GM19395 (cell line): ENCODE results near the gene ESRRA.

Experiments used
- ATAC-seq: cut with Tn5 transposase; IDR thresholded peaks from one replicate; pipeline ENCODE4 v1.9.1; 2021; ENCODE audit warnings: mild to moderate bottlenecking, moderate library complexity; ENCODE audit not compliant: unreplicated experiment

The ESRRA gene

GRCh38 chr11:64291262-64291751, 14.0 kb upstream of the ESRRA start, which contains the start of gene KCNK4:
KCNK4 (plus strand) TSS chr11:64291302; CDS start chr11:64293019, 1,717 bp downstream.
- ATAC-seq = no peak

GRCh38 chr11:64291752-64292459, 13.4 kb upstream of the ESRRA start:
- no peak for ATAC-seq

GRCh38 chr11:64292460-64293254, 12.7 kb upstream of the ESRRA start:
- ATAC-seq = no peak

GRCh38 chr11:64294774-64295173, 10.6 kb upstream of the ESRRA start:
- no peak for ATAC-seq

GRCh38 chr11:64295760-64296159, 9.6 kb upstream of the ESRRA start:
- no peak for ATAC-seq

GRCh38 chr11:64296236-64296635, 9.1 kb upstream of the ESRRA start:
- no peak for ATAC-seq

GRCh38 chr11:64296830-64297698, 8.3 kb upstream of the ESRRA start:
- no peak for ATAC-seq

GRCh38 chr11:64297699-64298358, 7.5 kb upstream of the ESRRA start:
- no peak for ATAC-seq

- no peak for ATAC-seq
Measured at GRCh38 chr11:64298966-64299846, 6.1 kb upstream of the ESRRA start.

GRCh38 chr11:64299847-64300648, 5.3 kb upstream of the ESRRA start, which contains the start of gene CATSPERZ:
CATSPERZ (plus strand) TSS chr11:64300358; CDS start chr11:64300411, 53 bp downstream.
- no peak for ATAC-seq

GRCh38 chr11:64303109-64304031, 2.0 kb upstream of the ESRRA start:
- no peak for ATAC-seq

- ATAC-seq = no peak
Measured at GRCh38 chr11:64304032-64304315, 1.4 kb upstream of the ESRRA start.

GRCh38 chr11:64304316-64305072, 830 bp upstream of the ESRRA start:
- ATAC-seq = peak; percentile 43

GRCh38 chr11:64305691-64306562, 603 bp downstream of the ESRRA start:
- ATAC-seq = peak; percentile 29

GRCh38 chr11:64306563-64306875, 1.2 kb downstream of the ESRRA start:
- no peak for ATAC-seq

GRCh38 chr11:64306876-64307622, 1.7 kb downstream of the ESRRA start:
- no peak for ATAC-seq
